T-helper 1 cell (primary cell): ENCODE results near the gene ALX3.

Experiments used
- DNase-seq, 5 donors: peaks; one replicate each; pipeline ENCODE4 v3.0.0-alpha.2; 2012 to 2020

ALX3 gene

GRCh38 chr1:110064576-110065337, 5.7 kb downstream of the ALX3 start:
- no peak for DNase-seq

DNA sequence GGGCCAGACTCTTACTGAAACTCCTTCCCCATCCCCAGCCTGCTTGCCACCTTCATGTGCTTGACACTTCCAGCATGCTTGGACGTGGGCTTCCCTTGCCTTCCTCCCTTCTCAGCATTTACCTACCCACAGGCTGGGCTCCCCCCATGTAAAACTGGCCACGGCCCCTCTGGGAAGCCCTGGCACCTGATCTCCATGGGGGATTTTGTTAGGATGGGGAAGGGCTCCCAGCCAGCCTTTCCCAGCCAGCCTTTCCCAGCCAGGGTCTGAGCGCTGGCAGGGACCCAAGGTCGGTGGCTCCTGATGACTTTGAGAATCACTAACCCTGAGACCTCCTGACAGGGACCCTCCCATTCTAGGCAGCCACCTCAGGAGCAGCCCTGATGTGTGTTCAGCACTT, 6.7 kb downstream of the ALX3 start:
- no peak for DNase-seq

GRCh38 chr1:110062612-110063011, 7.9 kb downstream of the ALX3 start:
- DNase-seq = no peak

GRCh38 chr1:110061341-110061740, 9.1 kb downstream of the ALX3 start:
- no peak for DNase-seq

DNA sequence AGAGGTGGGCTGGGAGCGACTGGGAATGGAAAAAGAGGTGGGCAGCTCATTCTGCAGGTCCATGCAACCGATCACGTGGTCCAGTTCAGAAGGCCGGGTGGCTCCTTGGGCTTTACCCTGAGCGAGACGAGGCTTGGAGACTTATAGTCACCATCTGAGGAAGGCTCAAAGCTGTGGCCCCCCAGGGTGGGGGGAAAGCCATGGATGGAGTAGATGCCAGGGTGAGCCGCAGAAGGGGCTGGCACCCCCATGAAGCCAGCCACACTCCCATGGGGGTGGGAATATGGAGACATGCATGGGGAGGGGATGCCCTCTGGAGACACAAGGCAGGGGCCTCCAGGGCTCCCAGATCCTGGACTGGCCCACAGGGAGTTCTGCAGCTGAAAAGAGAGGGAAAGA, 9.8 kb downstream of the ALX3 start:
- no peak for DNase-seq

DNA sequence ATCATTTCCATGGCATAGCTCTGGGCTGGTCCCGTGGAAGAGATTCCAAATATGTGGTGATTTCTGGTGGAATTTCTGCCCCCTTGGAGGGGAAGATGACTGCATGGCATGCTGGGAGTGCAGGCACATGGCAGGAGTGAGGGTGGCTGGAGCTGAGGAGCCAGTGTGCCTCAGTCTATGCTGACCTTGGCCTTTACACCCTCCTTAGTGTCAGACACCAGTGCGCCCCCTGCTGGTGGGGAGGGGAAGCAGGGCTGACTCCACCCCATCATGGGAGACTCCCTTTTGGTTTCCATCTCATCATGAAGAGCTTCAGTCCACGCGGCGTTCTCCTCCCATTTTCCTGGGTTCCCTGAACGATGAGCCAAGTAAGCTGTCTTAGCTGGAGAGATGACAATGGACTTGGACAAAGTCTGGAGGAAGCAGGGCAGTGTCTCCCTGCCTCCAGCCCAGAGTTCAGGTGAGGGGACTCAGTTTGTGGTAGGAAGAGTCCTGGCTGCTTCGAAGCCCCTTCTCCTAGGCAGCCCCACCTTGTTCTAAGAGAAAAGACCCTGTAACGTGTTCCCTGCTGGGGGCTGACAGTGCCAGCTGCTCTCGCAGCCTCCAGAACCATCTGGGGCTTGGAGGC, 10.3 kb downstream of the ALX3 start:
- peak; percentile 47 to 67 (median 59) for DNase-seq

DNA sequence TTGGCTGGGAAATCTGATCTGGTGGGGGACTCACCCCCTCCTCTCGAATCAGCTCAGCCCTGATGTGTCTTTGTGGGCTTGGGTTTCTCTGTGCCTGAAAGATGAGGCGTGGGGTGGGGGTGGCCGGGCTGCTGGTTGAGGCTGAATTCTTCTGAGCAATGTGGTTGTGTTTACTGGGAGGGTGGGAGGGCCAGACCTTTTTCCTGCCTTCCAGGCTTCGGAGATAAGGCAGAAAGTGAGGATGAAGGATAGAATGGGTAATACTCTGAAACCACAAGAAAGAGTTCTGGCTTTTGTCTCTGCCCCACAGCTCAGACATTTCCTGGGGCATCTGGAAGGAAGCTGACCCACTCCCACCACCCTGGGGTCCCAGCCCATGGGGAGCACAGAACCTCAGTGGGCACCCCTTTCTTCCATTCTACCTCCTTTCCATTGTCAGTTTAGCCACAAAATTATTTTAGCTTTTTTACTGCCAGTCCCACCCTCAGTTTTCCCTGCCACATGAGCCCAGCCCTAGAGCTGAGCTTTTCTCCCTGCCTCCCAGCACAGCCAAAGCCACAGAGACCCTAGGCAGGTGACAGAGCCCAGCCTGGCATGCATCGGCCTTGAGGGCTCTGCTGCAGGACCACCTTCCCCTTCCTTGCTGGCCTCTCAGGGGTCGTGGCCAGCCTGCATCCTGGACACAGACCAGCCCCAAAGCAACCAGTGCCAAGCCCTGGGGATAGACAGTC, 11.2 kb downstream of the ALX3 start:
- no peak for DNase-seq

DNA sequence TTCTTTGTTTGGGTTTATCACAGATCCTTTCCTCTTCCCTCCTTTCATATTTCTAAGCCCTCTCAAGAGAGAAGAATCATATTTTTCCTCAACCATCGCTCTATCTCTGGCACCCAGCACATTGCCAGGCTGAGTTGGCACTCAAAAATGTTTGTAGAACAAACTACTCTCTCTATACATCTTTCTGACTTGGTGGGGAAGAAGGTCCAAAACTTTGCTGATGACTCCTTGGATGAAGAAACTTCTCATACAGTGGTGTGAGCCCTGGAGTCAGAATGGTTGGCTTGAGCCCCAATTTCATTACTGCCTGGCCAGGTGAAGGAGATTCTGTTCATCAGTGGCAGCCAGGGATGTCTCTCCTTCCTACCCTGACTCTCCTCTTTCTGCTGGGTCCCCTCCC, 11.9 kb downstream of the ALX3 start:
- no peak for DNase-seq

- DNase-seq = no peak
Observed at GRCh38 chr1:110057963-110058518, 12.4 kb downstream of the ALX3 start.

DNA sequence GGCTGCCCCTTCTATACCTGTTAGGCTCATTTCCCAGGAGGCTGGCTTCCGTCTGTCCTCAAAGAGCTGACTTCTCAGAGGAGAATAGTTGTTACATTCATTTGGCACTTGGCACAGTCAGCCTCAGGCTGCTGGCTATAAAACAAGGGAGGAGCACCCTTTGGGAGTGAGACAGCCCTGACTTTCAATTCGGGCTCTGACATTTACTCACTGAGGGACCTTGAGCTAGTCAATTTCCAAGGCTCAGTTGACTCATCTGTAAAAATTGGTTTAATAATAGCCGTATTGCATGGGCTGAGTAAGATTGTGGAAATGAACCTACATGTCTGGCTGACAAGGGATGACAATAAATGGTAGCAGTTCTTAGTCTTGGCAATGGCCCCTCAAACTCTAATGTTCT, 13.7 kb downstream of the ALX3 start:
- DNase-seq = no peak

DNA sequence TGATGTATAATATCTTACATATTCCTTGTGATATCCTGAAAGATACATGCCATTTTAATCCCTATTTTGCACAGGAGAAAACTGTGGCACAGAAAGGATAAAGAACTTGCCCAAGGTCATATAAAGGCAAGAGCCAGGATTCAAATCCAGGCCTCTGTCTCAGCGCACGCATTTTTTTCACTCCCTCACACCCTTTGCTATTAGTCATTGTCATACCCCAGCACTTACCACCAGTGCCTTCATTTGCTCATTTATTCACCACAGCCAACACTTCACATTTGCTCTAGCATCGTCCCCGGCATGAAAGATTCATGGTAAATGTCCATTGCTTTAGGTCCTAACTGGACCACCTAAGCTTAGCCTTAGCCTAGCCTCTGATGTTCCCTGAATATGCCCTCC, 14.2 kb downstream of the ALX3 start:
- no peak for DNase-seq

DNA sequence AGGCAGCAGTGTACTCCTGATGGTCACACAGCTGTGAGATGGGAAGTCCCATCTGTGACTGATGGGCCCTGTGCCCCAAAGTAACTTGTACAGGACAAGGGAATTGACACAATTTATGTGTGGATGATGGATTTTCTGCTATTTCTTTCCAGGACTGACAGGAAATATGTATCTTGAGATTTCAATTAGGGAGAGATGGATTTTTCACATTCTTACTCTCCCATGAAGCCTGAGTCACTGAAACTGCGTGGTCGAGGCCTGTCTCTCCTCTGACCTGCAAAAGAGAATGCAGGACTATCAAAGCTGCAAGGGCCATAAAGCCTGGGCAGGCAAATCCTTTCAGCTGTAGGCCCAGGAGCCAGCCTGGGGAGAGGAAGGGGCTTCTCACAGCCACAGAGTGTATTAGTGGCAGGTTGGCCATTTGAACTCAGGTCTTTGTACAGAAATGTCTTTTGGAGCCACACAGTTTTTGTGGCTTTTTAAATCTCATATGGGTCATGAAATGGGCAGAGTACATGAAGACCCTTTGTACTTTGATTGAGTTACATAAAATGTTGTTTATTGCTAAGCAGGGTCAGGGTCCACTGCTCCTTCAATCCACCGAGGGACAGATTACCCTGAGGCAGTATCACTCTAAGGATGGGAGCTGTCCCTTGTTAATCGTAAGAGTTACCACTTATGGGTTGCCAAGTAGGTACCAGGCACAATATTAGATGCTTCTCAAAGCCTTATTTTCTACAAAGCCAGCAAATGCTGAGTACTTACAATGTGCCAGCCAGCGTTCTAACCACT, 14.8 kb downstream of the ALX3 start:
- no peak for DNase-seq

GRCh38 chr1:110053552-110054428, 16.7 kb downstream of the ALX3 start:
- peak in 4 of 5 donors; percentile 44 to 62 (median 48) for DNase-seq

DNA sequence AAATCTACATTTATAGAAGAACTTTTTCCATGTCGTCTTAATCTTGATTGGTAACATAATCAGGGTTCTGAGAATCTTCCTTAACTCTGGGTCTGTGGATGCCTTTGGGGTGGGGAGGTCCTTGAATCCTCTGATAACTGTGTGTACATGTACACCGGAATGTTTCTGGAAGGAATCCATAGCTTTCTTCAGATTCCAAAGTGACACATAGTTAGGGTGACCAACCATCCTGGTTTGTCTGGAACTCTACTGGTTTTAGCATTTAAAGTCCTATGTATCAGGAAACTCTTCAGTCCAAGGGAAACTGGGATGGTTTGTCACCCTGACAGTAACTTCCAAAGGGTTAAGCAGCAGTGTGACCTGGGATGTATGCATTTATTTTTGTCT, 19.2 kb downstream of the ALX3 start:
- DNase-seq = no peak

DNA sequence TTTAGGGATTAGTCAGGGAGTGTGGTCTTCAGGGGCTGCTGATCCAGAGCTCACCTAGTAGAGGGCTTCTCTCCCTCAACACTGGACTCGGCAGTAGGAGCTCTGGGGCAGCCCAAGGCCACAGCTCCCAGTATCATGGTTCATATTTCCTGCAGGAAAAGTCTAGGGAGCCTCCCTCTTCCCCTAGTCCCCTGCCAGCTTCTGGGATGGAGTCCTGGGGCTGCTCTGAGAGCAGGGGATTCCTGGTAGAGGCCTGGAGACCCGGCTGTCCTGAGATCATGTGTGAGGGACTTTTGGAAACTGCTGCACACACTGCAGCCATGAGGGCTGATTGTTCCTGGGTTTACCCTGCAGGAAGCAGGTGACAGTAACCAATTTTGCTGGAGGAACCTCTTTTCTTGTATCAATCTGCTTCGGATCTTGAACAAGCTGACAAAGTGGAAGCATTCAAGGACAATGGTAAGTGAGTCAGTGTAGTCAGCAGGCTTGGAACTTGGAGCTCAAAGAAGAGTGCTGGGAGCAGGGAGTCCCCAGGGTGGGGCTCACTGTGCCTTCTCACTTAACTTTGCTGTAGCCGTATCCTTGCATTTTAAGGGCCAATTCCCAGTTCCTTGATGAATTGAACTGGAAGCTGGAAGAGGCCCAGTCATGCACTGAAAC, 19.7 kb downstream of the ALX3 start:
- no peak for DNase-seq

GRCh38 chr1:110049801-110050601, 20.5 kb downstream of the ALX3 start:
- no peak for DNase-seq

DNA sequence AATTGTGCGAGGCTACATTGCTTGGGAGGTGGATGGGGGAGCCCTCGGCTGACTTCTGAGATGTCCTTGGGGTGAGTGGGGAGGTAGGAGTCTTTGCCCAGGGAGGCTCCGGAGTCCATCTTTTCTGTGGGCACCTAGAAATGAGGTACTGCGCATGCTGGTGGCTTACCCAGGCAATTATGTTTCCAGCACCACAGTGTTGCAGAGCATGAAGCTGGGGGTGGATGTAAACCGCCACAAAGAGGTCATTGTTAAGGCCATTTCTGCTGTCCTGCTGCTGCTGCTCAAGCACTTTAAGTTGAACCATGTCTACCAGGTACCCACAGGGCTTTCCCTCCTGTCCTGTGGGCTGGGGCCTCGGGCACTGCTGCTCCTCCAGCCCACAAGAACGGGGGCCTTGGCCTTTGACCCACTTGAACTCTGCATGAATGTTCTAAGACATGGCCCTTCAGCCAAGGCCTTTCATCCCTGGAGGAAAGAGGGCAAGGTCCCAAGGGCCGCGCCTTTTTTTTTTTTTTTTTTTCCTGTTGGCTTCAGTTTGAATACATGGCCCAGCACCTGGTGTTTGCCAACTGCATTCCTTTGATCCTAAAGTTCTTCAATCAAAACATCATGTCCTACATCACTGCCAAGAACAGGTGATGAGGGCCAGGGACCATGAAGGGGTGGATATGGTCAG, 21.4 kb downstream of the ALX3 start:
- no peak for DNase-seq

GRCh38 chr1:110048240-110048639, 22.2 kb downstream of the ALX3 start:
- no peak for DNase-seq

GRCh38 chr1:110047463-110047862, 23.0 kb downstream of the ALX3 start:
- DNase-seq = no peak

DNA sequence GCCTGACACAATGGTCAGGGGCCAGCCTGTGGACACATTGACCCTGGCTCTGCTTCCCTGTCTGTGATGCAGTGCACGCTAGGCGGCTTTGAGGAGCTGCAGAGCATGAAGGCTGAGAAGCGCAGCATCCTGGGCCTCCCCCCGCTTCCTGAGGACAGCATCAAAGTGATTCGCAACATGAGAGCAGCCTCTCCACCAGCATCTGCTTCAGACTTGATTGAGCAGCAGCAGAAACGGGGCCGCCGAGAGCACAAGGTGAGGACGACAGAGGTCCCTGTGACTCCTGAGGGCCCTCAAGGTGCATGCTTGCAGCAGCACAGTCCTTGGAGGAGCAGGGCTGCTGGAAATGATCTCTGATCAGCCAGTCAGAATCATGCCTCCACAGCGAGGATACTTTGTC, 27.5 kb downstream of the ALX3 start:
- DNase-seq = no peak
